GM10266 (cell line): Measurements from ENCODE around the gene ZEB1.

Source experiments
- DNase-seq: peaks from one replicate; pipeline ENCODE4 v3.0.0; 2012; ENCODE audit errors: extremely low spot score
- CTCF ChIP-seq: IDR thresholded peaks from 2 replicates; pipeline ENCODE4 v1.5.1; 2012; ENCODE audit warnings: mild to moderate bottlenecking, low read depth; ENCODE audit not compliant: control insufficient read depth, insufficient read depth; ENCODE audit errors: missing control alignments

Gene ZEB1

GRCh38 chr10:31574577-31574976, 255.6 kb downstream of the ZEB1 start:
- no peak for TF ChIP-seq CTCF
- no peak for DNase-seq

GRCh38 chr10:31578181-31578852, 259.3 kb downstream of the ZEB1 start:
- TF ChIP-seq CTCF, result no peak
- no peak for DNase-seq

DNA sequence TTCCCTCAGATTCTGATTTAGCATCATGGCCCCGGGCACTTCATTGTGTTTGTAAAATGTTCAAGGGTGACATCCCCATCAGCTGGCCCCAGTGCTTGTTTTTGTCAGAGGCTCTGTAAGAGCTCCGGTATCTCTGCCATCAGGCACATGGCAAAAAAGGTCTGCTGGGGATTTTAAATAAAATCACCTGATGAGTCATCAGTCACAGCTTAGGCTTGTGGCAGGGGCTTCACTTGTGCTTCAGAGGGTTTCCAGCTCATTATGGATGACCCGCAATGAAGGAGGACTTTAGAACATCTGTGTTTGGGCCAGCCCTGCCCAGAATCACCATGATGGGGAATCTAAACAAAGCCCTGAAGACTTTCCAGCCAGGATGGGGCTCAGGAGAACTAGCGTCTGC, 259.9 kb downstream of the ZEB1 start:
- no peak for TF ChIP-seq CTCF
- no peak for DNase-seq
